HepG2 (cell line): Measurements from ENCODE around the gene PTPN14. TPM values are rescaled to one million over a fixed set of nuclear protein-coding genes. Genes with fewer than 3 reads are reported as not detected.

Experiments
- BCL6 ChIP-seq: IDR thresholded peaks from 2 replicates; pipeline ENCODE4 v1.6.1; 2016; ENCODE audit warnings: missing genetic modification reagents, missing compliant biosample characterization
- ELF3 ChIP-seq: IDR thresholded peaks from 2 replicates; pipeline ENCODE4 v1.6.1; 2016; ENCODE audit warnings: missing genetic modification reagents, missing compliant biosample characterization
- ERF ChIP-seq: IDR thresholded peaks from 2 replicates; pipeline ENCODE4 v1.6.1; 2018; ENCODE audit warnings: missing biosample characterization, missing genetic modification reagents
- FOXK1 ChIP-seq: sonication (generic); formaldehyde crosslinking; IDR thresholded peaks from 2 replicates; pipeline ENCODE4 v1.4.0; 2020; ENCODE audit warnings: low read depth, missing genetic modification reagents, borderline replicate concordance
- FOXM1 ChIP-seq: sonication (generic); formaldehyde crosslinking; IDR thresholded peaks from 2 replicates; pipeline ENCODE4 v1.5.0; 2020; ENCODE audit warnings: missing genetic modification reagents
- FOXO1 ChIP-seq: sonication (generic); formaldehyde crosslinking; IDR thresholded peaks from 2 replicates; pipeline ENCODE4 v1.4.0; 2020; ENCODE audit warnings: missing genetic modification reagents
- GABPA ChIP-seq, 2 experiments: IDR thresholded peaks; 2 replicates each; pipeline ENCODE4 v1.6.1; 2011 to 2016; ENCODE audit warnings: low read depth in 2 of 2, low read length in 1 of 2, missing biosample characterization in 1 of 2, missing genetic modification characterization in 1 of 2
- HBP1 ChIP-seq: IDR thresholded peaks from 2 replicates; pipeline ENCODE4 v1.6.1; 2016; ENCODE audit warnings: low read depth, control low read depth
- MTA3 ChIP-seq: sonication (generic); formaldehyde crosslinking; IDR thresholded peaks from 2 replicates; pipeline ENCODE4 v1.4.0; 2020; ENCODE audit warnings: missing genetic modification reagents
- MTERF4 ChIP-seq: sonication (generic); formaldehyde crosslinking; IDR thresholded peaks from 2 replicates; pipeline ENCODE4 v1.8.0; 2023; ENCODE audit warnings: mild to moderate bottlenecking, missing genetic modification reagents
- NR0B2 ChIP-seq: sonication (generic); formaldehyde crosslinking; IDR thresholded peaks from 2 replicates; pipeline ENCODE4 v1.4.0; 2020; ENCODE audit warnings: mild to moderate bottlenecking, missing genetic modification reagents
- PITX1 ChIP-seq: sonication (generic); formaldehyde crosslinking; IDR thresholded peaks from 2 replicates; pipeline ENCODE4 v1.5.1; 2020; ENCODE audit warnings: mild to moderate bottlenecking, missing genetic modification reagents
- RFX3 ChIP-seq: IDR thresholded peaks from 2 replicates; pipeline ENCODE4 v1.6.1; 2016; ENCODE audit warnings: missing biosample characterization, missing genetic modification reagents
- RNF2 ChIP-seq: fragments of 450-650 bp; conservative IDR thresholded peaks from 2 replicates; pipeline ENCODE4 v1.6.1; 2016; ENCODE audit warnings: low read depth
- SP1 ChIP-seq, 2 experiments: fragments of 450-650 bp in 1 of 2; sonication (generic) in 1 of 2; formaldehyde crosslinking in 1 of 2; IDR thresholded peaks; 2 replicates each; pipeline versions ENCODE4 v1.4.0 to v1.6.1; 2016 to 2020; ENCODE audit warnings: missing genetic modification reagents in 1 of 2
- SPEN ChIP-seq: sonication (generic); formaldehyde crosslinking; IDR thresholded peaks from 2 replicates; pipeline ENCODE4 v1.5.1; 2020; ENCODE audit warnings: low read depth, mild to moderate bottlenecking, missing genetic modification reagents
- TGIF2 ChIP-seq: IDR thresholded peaks from 2 replicates; pipeline ENCODE4 v1.6.1; 2016; ENCODE audit warnings: control low read depth, missing compliant biosample characterization
- TRIM24 ChIP-seq: sonication (generic); formaldehyde crosslinking; IDR thresholded peaks from 2 replicates; pipeline ENCODE4 v1.8.0; 2022; ENCODE audit warnings: mild to moderate bottlenecking, missing genetic modification reagents
- ZFP41 ChIP-seq: sonication (generic); formaldehyde crosslinking; IDR thresholded peaks from 2 replicates; pipeline ENCODE4 v1.4.0; 2020; ENCODE audit warnings: mild to moderate bottlenecking, missing genetic modification reagents, borderline replicate concordance
- ZNF792 ChIP-seq: IDR thresholded peaks from 2 replicates; pipeline ENCODE4 v1.6.1; 2016
- ZNF879 ChIP-seq: sonication (generic); formaldehyde crosslinking; IDR thresholded peaks from 2 replicates; pipeline ENCODE4 v1.8.1; 2023; ENCODE audit warnings: missing genetic modification reagents
- ZSCAN22 ChIP-seq: sonication (generic); formaldehyde crosslinking; IDR thresholded peaks from 2 replicates; pipeline ENCODE4 v1.4.0; 2020; ENCODE audit warnings: mild to moderate bottlenecking, missing genetic modification reagents
- polyA plus RNA-seq, 8 experiments: library from polyadenylated mRNA; depleted of rRNA in 3 of 8; stranded (reverse) in 7 of 8; unstranded in 1 of 8; fragments of >200 nt; fragmentation: Illumina TruSeq in 4 of 8; extraction: Trizol in 4 of 8; gene quantifications; 2 replicates each; pipeline versions ENCODE4 v1.2.1 to v1.2.3, GENCODE V29; 2011 to 2016; ENCODE audit warnings: low read depth in 4 of 8, missing spikeins in 1 of 8, mixed read lengths in 1 of 8; ENCODE audit not compliant: insufficient read depth in 1 of 8
- total RNA-seq, 5 experiments: library from RNA; depleted of rRNA; stranded (reverse); fragments of >200 nt; fragmentation: Illumina TruSeq; extraction: Trizol; gene quantifications; 2 replicates each; pipeline ENCODE4 v1.2.3, GENCODE V29; 2016; ENCODE audit warnings: low read depth in 1 of 5
- TF ChIP-seq, protein P1 (sequence below): sonication (generic); formaldehyde crosslinking; IDR thresholded peaks from 2 replicates; pipeline ENCODE4 v1.8.0; 2022; ENCODE audit warnings: mild to moderate bottlenecking, missing genetic modification reagents, moderate library complexity
- TF ChIP-seq, protein P2 (sequence below): IDR thresholded peaks from 2 replicates; pipeline ENCODE4 v1.6.1; 2016; ENCODE audit warnings: mild to moderate bottlenecking

PTPN14 gene
- total and polyA plus RNA-seq, 2 of the 13 experiments (the other 11 are each of a cell fraction or from before 2014, with no cell fraction given), result 3.9 to 4.7 TPM

DNA sequence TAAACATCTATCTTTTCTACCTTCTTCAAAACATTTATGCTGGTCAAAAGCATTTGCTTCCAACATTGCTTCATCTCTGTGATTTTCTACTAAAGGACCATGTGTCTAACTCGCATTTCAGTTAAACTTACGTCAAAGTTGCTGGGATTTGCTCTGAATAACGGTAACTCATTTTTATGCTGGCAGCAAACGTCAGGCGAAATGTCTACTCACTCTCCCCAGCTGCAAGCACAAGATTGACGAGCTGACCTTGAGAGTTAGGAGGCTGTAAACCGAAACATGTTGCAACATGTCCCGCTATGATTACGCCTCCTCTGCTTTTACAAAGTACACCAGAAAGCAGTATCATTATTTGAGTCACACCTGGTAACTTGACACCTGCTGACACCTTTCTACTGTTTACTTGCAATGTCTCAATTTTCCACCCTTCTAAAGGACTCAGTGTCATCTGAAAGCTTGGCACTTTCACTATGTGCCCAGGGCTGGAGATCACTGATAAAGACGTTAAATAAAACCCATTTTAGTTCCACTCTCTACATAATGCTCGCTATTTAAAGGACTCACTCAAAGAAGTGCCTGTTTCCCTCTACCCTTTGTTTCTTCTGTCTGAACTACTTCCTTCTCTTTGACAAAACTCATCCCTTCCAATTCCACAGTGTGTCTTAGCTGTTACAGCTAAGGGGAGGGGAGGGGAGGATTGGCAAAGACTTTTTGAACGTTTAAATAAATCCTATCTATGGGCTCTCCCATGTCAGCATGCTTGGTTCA, 111.9 kb downstream of the PTPN14 start (continued):
- TF ChIP-seq MTERF4 (no peak), PITX1 (CRISPR knock-in tag) (no peak), FOXM1 (no peak), RNF2 (no peak), ELF3 (CRISPR knock-in tag) (peak; percentile 52), NR0B2 (CRISPR knock-in tag) (no peak), SP1 (IDR thresholded peaks at IDR 0.05) (no peak), SP1 (CRISPR knock-in tag; IDR thresholded peaks at IDR 0.05) (no peak), ZFP41 (no peak), GABPA (IDR thresholded peaks at IDR 0.05; ENCODE audit: low read depth, low read length) (no peak), GABPA (CRISPR knock-in tag; IDR thresholded peaks at IDR 0.05; ENCODE audit: low read depth) (no peak), RFX3 (no peak), SPEN (no peak), FOXK1 (no peak; the same call in 1 of the 2 replicates), ZNF879 (CRISPR knock-in tag) (no peak), BCL6 (CRISPR knock-in tag) (peak; percentile 69), MTA3 (CRISPR knock-in tag) (no peak), ZNF792 (CRISPR knock-in tag) (peak; percentile 72; the same call in 1 of the 2 replicates), TRIM24 (no peak), FOXO1 (CRISPR knock-in tag) (peak; percentile 83), ZSCAN22 (CRISPR knock-in tag) (no peak), ERF (CRISPR knock-in tag) (no peak; the same call in 1 of the 2 replicates), TGIF2 (CRISPR knock-in tag) (peak; percentile 51; the same call in 1 of the 2 replicates), HBP1 (CRISPR knock-in tag) (no peak)
- TF ChIP-seq, protein P1, sequence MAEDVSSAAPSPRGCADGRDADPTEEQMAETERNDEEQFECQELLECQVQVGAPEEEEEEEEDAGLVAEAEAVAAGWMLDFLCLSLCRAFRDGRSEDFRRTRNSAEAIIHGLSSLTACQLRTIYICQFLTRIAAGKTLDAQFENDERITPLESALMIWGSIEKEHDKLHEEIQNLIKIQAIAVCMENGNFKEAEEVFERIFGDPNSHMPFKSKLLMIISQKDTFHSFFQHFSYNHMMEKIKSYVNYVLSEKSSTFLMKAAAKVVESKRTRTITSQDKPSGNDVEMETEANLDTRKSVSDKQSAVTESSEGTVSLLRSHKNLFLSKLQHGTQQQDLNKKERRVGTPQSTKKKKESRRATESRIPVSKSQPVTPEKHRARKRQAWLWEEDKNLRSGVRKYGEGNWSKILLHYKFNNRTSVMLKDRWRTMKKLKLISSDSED (CRISPR knock-in tag), result no peak
- TF ChIP-seq, protein P2, sequence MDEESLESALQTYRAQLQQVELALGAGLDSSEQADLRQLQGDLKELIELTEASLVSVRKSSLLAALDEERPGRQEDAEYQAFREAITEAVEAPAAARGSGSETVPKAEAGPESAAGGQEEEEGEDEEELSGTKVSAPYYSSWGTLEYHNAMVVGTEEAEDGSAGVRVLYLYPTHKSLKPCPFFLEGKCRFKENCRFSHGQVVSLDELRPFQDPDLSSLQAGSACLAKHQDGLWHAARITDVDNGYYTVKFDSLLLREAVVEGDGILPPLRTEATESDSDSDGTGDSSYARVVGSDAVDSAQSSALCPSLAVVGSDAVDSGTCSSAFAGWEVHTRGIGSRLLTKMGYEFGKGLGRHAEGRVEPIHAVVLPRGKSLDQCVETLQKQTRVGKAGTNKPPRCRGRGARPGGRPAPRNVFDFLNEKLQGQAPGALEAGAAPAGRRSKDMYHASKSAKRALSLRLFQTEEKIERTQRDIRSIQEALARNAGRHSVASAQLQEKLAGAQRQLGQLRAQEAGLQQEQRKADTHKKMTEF (CRISPR knock-in tag), result peak; percentile 79
